Stimulated activated CD4-positive, alpha-beta T cell treated with anti-CD3 and anti-CD28 coated beads, TNF-alpha, amount 100 ng/mL, for 1 hour (primary cell): ENCODE data around the gene COL4A1.

ENCODE experiments used
- DNase-seq, 3 donors: peaks; one replicate each; pipeline ENCODE4 v3.0.0-alpha.2; 2020; ENCODE audit warnings: low read depth in 3 of 3, low spot score in 1 of 3

Gene COL4A1

DNA sequence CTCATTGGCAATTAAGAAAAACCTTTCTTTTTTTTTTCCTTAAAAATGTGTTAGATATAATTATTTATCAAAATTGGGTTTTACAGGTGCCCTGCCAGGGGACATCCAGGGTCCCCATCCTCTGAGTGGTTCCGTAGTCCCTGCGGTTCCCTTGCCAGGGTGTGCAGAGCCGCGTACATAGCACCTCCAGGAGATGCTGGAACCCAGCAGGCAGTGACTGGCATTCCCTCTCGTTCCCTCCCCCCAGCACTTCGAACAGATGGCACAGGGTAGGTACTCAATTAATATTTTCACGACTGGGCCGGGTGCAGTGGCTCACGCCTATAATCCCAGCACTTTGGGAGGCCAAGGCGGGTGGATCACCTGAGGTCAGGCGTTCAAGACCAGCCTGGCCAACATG lies 82.0 kb downstream of the COL4A1 start:
- DNase-seq = no peak

GRCh38 chr13:110224519-110224918 lies 82.4 kb downstream of the COL4A1 start:
- DNase-seq = no peak

- no peak for DNase-seq
Measured at GRCh38 chr13:110221406-110222117, 85.4 kb downstream of the COL4A1 start.

DNA sequence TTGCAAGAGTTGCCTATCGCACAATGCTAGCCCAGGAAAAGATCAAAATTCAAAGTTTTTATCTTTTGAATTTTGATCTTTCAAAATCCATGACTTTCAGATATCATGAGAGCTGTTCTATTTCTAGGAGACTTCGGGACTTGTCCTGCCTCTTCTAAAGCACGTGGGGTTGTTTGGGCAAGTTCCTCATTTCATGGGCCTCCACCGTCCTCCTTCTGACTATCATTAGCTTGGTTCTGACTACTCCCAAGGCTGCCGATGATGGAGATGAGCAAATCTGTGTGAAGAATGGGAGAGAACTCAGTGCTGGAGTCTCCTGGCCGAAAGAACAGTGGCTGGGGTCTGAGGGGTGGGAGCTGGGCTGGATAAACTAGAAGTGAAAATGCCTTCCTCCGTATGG lies 86.5 kb downstream of the COL4A1 start:
- DNase-seq = no peak

DNA sequence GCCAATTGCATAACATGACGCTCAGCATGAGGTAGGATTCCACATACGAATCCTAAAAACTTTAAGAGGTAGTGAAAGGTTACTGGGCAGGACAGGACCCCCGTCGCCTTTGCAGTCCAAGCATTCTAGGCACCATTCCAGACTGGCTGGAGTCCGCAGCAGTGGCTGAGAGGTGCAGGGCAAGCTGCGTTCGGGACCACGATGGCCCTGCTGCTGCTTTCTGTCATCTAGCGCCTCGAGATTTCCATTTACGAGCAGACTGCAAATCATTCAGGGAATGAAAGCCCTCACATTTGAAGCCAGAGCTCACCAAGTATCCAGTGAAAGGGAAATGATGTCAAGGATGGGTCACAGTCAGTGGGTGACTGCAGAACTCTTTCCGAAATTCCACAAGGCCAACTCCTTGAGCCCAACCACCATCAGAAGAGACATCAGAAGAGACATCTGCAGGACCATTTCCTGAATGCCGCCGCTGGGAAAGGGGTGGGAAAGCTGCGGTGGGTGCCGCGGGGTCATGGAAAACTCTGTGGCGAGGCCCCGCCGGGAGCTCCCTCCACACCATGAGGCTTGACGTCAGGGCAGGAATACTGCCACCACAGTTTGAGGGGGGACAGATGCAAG lies 88.3 kb downstream of the COL4A1 start:
- no peak for DNase-seq

DNA sequence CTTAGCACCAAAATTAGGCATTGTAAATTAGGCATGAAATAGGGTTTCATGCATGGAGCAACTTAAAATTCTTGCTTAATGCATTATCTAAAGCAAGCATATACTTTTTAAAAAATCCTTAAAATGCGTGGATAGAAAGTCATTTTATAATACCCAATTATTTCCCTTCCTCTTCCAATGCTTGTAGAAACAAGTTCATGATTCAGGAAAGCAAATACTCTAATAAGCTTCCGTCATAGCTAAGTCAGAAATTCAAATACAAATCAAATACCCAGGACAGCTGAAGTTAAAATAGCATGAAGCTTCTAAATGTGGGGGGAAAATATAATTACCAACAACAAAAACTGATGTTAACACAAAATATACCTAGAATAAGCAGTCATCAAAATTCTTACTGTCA lies 89.1 kb downstream of the COL4A1 start:
- no peak for DNase-seq

- DNase-seq = no peak
Measured at GRCh38 chr13:110217085-110217484, 89.9 kb downstream of the COL4A1 start.

GRCh38 chr13:110216398-110217041 lies 90.4 kb downstream of the COL4A1 start:
- no peak for DNase-seq

DNA sequence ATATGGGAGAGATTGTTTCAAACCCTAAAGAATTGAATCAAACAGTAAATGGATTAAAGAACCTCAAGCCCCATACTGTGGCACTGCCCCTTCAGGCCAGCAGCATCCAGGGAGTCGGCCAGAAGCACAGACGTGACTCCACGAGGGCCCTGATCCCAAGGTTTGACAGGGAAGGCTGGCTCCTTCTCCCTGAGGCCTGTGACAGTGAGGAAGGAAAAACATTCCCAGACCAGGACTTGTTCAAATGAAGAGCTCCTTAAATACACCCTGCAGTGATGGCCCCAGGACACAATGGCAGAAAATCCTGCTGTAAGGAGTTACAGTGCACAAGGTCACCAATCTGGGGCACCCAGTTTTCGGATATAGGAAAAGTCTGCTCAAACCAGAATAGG lies 91.0 kb downstream of the COL4A1 start:
- DNase-seq = no peak

- DNase-seq = no peak
Measured at GRCh38 chr13:110215606-110216005, 91.4 kb downstream of the COL4A1 start.

DNA sequence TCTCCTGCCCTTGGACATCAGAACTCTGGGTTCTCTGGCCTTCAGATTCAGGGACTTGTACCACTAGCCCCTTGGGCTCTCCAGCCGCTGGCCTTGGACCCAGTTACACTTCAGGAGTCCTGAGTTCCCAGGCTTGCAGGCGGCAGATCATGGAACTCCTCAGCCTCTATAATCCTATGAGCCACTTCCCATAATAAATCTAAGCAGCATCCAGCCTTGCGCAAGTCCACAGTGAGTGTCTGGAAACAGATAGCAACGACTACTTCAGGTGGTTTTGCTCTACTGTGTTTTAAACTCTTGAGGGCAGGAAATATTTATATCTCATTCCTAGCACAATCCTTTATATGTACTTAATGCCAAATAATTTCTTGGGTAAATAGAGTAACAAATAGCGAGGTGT lies 92.3 kb downstream of the COL4A1 start:
- no peak for DNase-seq

DNA sequence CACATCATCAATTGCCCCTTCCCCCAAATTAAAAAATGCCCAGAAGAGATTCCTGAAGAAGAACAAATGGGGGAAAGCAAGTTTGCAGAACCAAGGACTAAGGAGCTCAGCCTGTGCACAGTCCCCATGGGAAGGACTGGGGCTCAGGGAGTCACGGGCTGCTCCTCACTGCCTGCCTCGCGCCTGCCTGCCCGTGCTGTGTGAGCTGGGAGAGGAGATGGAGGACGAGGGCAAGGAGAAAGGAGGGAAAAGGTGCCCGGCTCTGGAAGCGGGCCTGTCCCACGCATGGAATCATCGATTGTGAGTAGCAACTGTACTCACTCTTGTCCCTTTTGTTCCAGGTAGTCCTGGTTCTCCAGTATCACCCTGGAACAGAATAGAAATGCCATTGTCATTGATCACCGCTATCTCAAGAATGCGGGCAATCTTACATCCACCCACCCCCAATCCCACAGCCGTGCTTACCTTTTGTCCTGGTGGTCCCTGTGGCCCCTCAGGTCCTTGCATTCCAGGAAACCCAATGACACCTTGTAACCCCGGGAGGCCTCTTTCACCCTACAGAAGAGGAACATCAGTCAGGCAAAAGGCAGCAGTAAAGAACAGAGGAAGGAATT lies 93.4 kb downstream of the COL4A1 start:
- no peak for DNase-seq

GRCh38 chr13:110212529-110212928 lies 94.4 kb downstream of the COL4A1 start:
- no peak for DNase-seq

- no peak for DNase-seq
Measured at GRCh38 chr13:110211735-110212134, 95.2 kb downstream of the COL4A1 start.

- no peak for DNase-seq
Measured at GRCh38 chr13:110211046-110211445, 95.9 kb downstream of the COL4A1 start.

GRCh38 chr13:110210604-110210985 lies 96.4 kb downstream of the COL4A1 start:
- no peak for DNase-seq

GRCh38 chr13:110209950-110210603 lies 96.9 kb downstream of the COL4A1 start:
- DNase-seq = no peak

DNA sequence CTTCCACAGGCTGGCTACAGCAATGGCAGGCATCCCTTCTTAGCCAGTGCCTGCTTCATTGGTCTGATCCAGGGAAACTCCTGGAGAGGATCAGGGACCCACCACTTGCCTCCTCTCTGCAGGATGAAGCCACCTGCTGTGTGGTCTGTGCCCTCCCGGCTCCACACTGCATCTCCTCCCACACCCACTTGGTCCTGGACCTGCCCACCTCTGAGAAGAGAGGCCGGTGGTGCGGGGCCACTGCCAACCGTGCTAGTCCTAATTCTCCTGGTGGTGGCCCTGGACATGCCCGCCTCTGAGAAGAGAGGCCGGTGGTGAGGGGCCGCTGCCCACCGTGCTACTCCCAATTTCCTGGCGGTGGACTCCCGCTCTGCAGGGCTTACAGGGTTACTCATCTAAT lies 98.8 kb downstream of the COL4A1 start:
- DNase-seq = no peak

DNA sequence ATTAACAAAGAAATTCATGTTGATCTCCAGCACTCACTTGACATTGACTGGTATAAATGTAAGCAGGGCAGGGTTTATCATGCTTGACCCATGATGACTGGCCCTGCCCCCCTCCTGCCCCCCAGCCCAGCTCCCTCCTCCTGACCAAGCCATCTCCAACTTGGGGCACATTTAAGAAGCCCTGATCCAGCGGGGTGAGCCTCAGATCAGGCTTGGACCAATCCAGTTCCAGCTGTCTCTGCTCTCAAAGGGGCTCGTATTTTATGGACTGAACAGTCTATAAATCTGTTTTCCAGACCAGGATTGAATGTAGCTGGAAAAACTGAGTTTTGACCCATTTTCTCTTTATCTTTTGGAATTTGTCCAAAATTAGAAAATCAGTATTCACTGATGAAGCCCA lies 100.0 kb downstream of the COL4A1 start:
- DNase-seq = no peak

GRCh38 chr13:110206185-110206584 lies 100.8 kb downstream of the COL4A1 start:
- no peak for DNase-seq

- no peak for DNase-seq
Measured at GRCh38 chr13:110201114-110201513, 105.8 kb downstream of the COL4A1 start.
